Loucy (cell line): ENCODE measurements around the gene ICA1L.

Experiments
- H2AFZ ChIP-seq: fragments of 200-600 bp; sonication (generic); 2 replicates; pipeline ENCODE4 v1.6.0; 2016; ENCODE audit warnings: antibody characterized with exemption, mild to moderate bottlenecking, low read length, moderate library complexity
- H3F3A ChIP-seq: fragments of 200-600 bp; 2 replicates; pipeline ENCODE4 v1.6.0; 2016; ENCODE audit warnings: antibody characterized with exemption, low read depth, mild to moderate bottlenecking
- H3K27me3 ChIP-seq: fragments of 200-600 bp; sonication (generic); 2 replicates; pipeline ENCODE4 v1.6.1; 2014; ENCODE audit warnings: low read length, mild to moderate bottlenecking; ENCODE audit not compliant: insufficient read depth, poor library complexity, severe bottlenecking
- H3K36me3 ChIP-seq: fragments of 200-600 bp; sonication (generic); 2 replicates; pipeline ENCODE4 v1.6.1; 2016; ENCODE audit warnings: low read length; ENCODE audit not compliant: insufficient read depth
- H3K4me1 ChIP-seq: fragments of 200-600 bp; sonication (generic); 2 replicates; pipeline ENCODE4 v1.5.1; 2014; ENCODE audit warnings: low read length, mild to moderate bottlenecking; ENCODE audit not compliant: insufficient read depth, poor library complexity, severe bottlenecking
- H3K4me2 ChIP-seq: fragments of 200-600 bp; sonication (generic); 2 replicates; pipeline ENCODE4 v1.6.0; 2014; ENCODE audit warnings: antibody characterized with exemption, low read length, low read depth, mild to moderate bottlenecking; ENCODE audit not compliant: poor library complexity, severe bottlenecking
- H3K4me3 ChIP-seq: fragments of 200-600 bp; sonication (generic); 2 replicates; pipeline ENCODE4 v1.5.1; 2014; ENCODE audit warnings: low read length, mild to moderate bottlenecking, mixed read lengths; ENCODE audit not compliant: poor library complexity, severe bottlenecking
- H3K79me2 ChIP-seq: fragments of 200-600 bp; sonication (generic); 2 replicates; pipeline ENCODE4 v1.6.1; 2014; ENCODE audit warnings: low read length; ENCODE audit not compliant: insufficient read depth
- H3K9ac ChIP-seq: fragments of 200-600 bp; sonication (generic); 2 replicates; pipeline ENCODE4 v1.6.0; 2014; ENCODE audit warnings: mild to moderate bottlenecking, low read depth, low read length, moderate library complexity; ENCODE audit not compliant: poor library complexity, severe bottlenecking
- H3K9me2 ChIP-seq: fragments of 200-600 bp; sonication (generic); replicated peaks from 2 replicates; pipeline ENCODE4 v1.6.1; 2016; ENCODE audit warnings: low read depth, low read length, mixed read lengths
- H3K9me3 ChIP-seq: fragments of 200-600 bp; sonication (generic); 2 replicates; pipeline ENCODE4 v1.6.1; 2014; ENCODE audit warnings: mild to moderate bottlenecking, antibody characterized with exemption, low read length, low read depth; ENCODE audit not compliant: insufficient read depth
- H4K20me1 ChIP-seq: fragments of 200-600 bp; sonication (generic); 2 replicates; pipeline ENCODE4 v1.6.0; 2014; ENCODE audit warnings: antibody characterized with exemption, low read length, mild to moderate bottlenecking; ENCODE audit not compliant: insufficient read depth, poor library complexity, severe bottlenecking
- CTCF ChIP-seq: fragments of 200-600 bp; sonication (generic); conservative IDR thresholded peaks from 2 replicates; pipeline ENCODE4 v1.5.1; 2014; ENCODE audit warnings: mild to moderate bottlenecking, antibody characterized with exemption, low read length
- EZH2phosphoT487 ChIP-seq: fragments of 200-600 bp; IDR thresholded peaks from 2 replicates; pipeline ENCODE4 v1.6.1; 2018; ENCODE audit warnings: antibody characterized with exemption, mild to moderate bottlenecking, moderate library complexity, borderline replicate concordance

The ICA1L gene

GRCh38 chr2:202762556-202762955 lies 109.0 kb downstream of the ICA1L start:
- Histone ChIP-seq H4K20me1 (no peaks in the 10 kb centered on the region), H3F3A (peaks cover 3% of the 10 kb centered on the region; the same call in 1 of the 2 replicates), H3K36me3 (peaks cover 65% of the 10 kb centered on the region; the same call in 1 of the 2 replicates), H3K4me3 (no peak overlapping the region), H3K9ac (no peak overlapping the region), H2AFZ (no peak overlapping the region), H3K27me3 (no peaks in the 10 kb centered on the region), H3K79me2 (no peaks in the 10 kb centered on the region), H3K9me2 (no peaks in the 10 kb centered on the region), H3K9me3 (no peaks in the 10 kb centered on the region), H3K4me2 (peak overlapping the region; percentile 0), H3K4me1 (peaks cover 4% of the 10 kb centered on the region)
- no peak for TF ChIP-seq CTCF
- no peak for TF ChIP-seq EZH2phosphoT487

DNA sequence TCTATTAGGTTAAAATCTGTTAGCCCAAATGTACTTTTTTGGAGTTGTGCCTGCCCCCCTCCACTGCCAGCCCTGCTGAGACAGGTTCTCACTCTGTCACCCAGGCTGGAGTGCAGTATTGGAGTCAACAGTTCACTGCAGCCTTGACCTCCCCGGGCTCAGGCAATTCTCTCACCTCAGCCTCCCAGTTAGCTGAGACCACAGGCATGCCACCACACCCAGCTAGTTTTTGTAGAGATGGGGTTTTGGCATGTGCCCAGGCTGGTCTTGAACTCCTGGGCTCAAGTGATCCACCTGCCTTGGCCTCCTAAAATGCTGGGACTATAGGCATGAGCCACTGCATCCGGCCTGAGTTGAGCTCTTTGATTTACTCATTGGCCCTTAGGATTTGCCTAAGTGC lies 110.7 kb downstream of the ICA1L start:
- TF ChIP-seq CTCF (no peak), EZH2phosphoT487 (no peak)
- no peaks in the 10 kb centered on the region for H3K9me3 ChIP-seq
- no peak overlapping the region for H3K4me2 ChIP-seq
- peaks cover 4% of the 10 kb centered on the region for H3K4me1 ChIP-seq
- H3K9me2 ChIP-seq, result no peaks in the 10 kb centered on the region
- peaks cover 3% of the 10 kb centered on the region; the same call in 1 of the 2 replicates for H3F3A ChIP-seq
- no peaks in the 10 kb centered on the region for H4K20me1 ChIP-seq
- no peaks in the 10 kb centered on the region for H3K27me3 ChIP-seq
- H3K36me3 ChIP-seq, result peaks cover 71% of the 10 kb centered on the region; the same call in 1 of the 2 replicates
- H3K79me2 ChIP-seq, result no peaks in the 10 kb centered on the region
- H3K4me3 ChIP-seq, result no peak overlapping the region
- H3K9ac ChIP-seq, result no peak overlapping the region
- no peak overlapping the region for H2AFZ ChIP-seq

- H3F3A ChIP-seq, result peaks cover 3% of the 10 kb centered on the region; the same call in 1 of the 2 replicates
- peaks cover 4% of the 10 kb centered on the region for H3K4me1 ChIP-seq
- no peaks in the 10 kb centered on the region for H3K27me3 ChIP-seq
- H3K9me3 ChIP-seq, result no peaks in the 10 kb centered on the region
- TF ChIP-seq EZH2phosphoT487, result no peak
- no peak for TF ChIP-seq CTCF
- no peaks in the 10 kb centered on the region for H3K9me2 ChIP-seq
- no peak overlapping the region for H3K4me2 ChIP-seq
- H3K79me2 ChIP-seq, result no peaks in the 10 kb centered on the region
- no peak overlapping the region for H2AFZ ChIP-seq
- no peaks in the 10 kb centered on the region for H4K20me1 ChIP-seq
- peaks cover 52% of the 10 kb centered on the region; the same call in 1 of the 2 replicates for H3K36me3 ChIP-seq
- H3K9ac ChIP-seq, result no peak overlapping the region
- no peak overlapping the region for H3K4me3 ChIP-seq
Measured at GRCh38 chr2:202758604-202759003, 113.0 kb downstream of the ICA1L start.
